ENCODE data around the gene MYH10.

The MYH10 gene

GRCh38 chr17:8658810-8659209 is 28.3 kb upstream of the MYH10 start:
- TF ChIP-seq BACH2 (CRISPR knock-in tag; IDR thresholded peaks at IDR 0.05; ENCODE audit: borderline replicate concordance), result no peak
- no peak for TF ChIP-seq SNAI2 (CRISPR knock-in tag; IDR thresholded peaks at IDR 0.05)
- TF ChIP-seq TSHZ2 (CRISPR knock-in tag; IDR thresholded peaks at IDR 0.05), result no peak
- no peak for TF ChIP-seq ZNF8 (CRISPR knock-in tag; IDR thresholded peaks at IDR 0.05)
- TF ChIP-seq TCF4 (CRISPR knock-in tag; IDR thresholded peaks at IDR 0.05; ENCODE audit: borderline replicate concordance), result no peak
- no peak for TF ChIP-seq GLIS3 (CRISPR knock-in tag; IDR thresholded peaks at IDR 0.05)
- TF ChIP-seq TOX (CRISPR knock-in tag; IDR thresholded peaks at IDR 0.05; ENCODE audit: borderline replicate concordance), result no peak
- no peak for TF ChIP-seq RARB (CRISPR knock-in tag; IDR thresholded peaks at IDR 0.05)
- no peak for TF ChIP-seq ZNF565 (CRISPR knock-in tag; conservative IDR thresholded peaks at IDR 0.05; ENCODE audit: low read depth)
- no peak for TF ChIP-seq ARNTL (CRISPR knock-in tag; IDR thresholded peaks at IDR 0.05; ENCODE audit: borderline replicate concordance, low read depth)
- no peak for TF ChIP-seq PPARA (CRISPR knock-in tag; IDR thresholded peaks at IDR 0.05; ENCODE audit: borderline replicate concordance)
- no peak for TF ChIP-seq OSR1 (CRISPR knock-in tag; IDR thresholded peaks at IDR 0.05)
- TF ChIP-seq PATZ1 (CRISPR knock-in tag; IDR thresholded peaks at IDR 0.05; ENCODE audit: borderline replicate concordance), result no peak
- no peak for TF ChIP-seq ZC3H10 (CRISPR knock-in tag; IDR thresholded peaks at IDR 0.05)
- no peak for ATAC-seq

DNA sequence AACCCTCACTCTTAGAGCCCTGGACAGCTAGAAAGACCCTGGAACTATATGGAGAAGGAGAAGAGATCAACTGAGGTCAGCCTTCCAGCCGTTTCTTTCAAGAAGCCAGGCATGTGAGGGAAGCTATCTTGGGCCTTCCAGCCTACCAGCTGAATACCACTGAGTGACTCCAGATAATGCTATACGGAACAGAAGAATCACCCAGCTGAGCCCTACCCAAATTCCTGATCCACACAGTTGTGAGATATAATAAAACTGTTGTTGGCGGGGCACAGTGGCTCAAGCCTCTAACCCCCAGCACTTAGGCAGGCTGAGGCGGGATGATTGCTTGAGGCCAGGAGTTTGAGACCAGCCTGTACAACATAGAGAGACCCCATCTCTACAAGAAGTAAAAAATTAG is 26.2 kb upstream of the MYH10 start:
- no peak for ATAC-seq
- TF ChIP-seq ZC3H10 (CRISPR knock-in tag; IDR thresholded peaks at IDR 0.05) (no peak), GLIS3 (CRISPR knock-in tag; IDR thresholded peaks at IDR 0.05) (no peak), SNAI2 (CRISPR knock-in tag; IDR thresholded peaks at IDR 0.05) (no peak), CREB5 (CRISPR knock-in tag; IDR thresholded peaks at IDR 0.05; ENCODE audit: low read depth) (no peak), POU6F1 (CRISPR knock-in tag; IDR thresholded peaks at IDR 0.05; ENCODE audit: borderline replicate concordance, low read depth) (no peak)

DNA sequence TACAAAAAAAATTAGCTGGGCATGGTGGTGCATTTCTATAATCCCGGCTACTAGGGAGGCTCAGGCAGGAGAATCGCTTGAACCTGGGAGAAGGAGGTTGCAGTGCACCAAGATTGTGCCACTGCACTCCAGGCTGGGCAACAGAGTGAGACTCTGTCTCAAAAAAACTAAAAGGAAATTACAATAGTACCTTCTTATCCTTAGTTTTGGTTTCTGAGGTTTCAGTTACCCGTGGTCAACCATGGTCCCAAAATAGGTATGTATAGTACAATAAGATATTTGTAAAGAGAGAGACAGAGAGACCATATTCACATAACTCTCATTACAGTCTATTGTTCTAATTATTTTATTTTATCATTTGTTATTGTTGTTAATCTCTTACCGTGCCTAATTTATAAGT is 24.3 kb upstream of the MYH10 start:
- no peak for ATAC-seq
- TF ChIP-seq RARB (CRISPR knock-in tag; IDR thresholded peaks at IDR 0.05) (no peak), ZFP30 (CRISPR knock-in tag; IDR thresholded peaks at IDR 0.05) (no peak), TOX (CRISPR knock-in tag; IDR thresholded peaks at IDR 0.05; ENCODE audit: borderline replicate concordance) (no peak), GLIS3 (CRISPR knock-in tag; IDR thresholded peaks at IDR 0.05) (no peak), SNAI2 (CRISPR knock-in tag; IDR thresholded peaks at IDR 0.05) (no peak), BACH2 (CRISPR knock-in tag; IDR thresholded peaks at IDR 0.05; ENCODE audit: borderline replicate concordance) (no peak), POU6F1 (CRISPR knock-in tag; IDR thresholded peaks at IDR 0.05; ENCODE audit: borderline replicate concordance, low read depth) (no peak), ZNF70 (CRISPR knock-in tag; IDR thresholded peaks at IDR 0.05) (no peak), ZNF565 (CRISPR knock-in tag; conservative IDR thresholded peaks at IDR 0.05; ENCODE audit: low read depth) (no peak), PPARA (CRISPR knock-in tag; IDR thresholded peaks at IDR 0.05; ENCODE audit: borderline replicate concordance) (no peak), CSRNP3 (CRISPR knock-in tag; IDR thresholded peaks at IDR 0.05) (no peak), ZNF8 (CRISPR knock-in tag; IDR thresholded peaks at IDR 0.05) (no peak), CREB5 (CRISPR knock-in tag; IDR thresholded peaks at IDR 0.05; ENCODE audit: low read depth) (no peak), ARNTL (CRISPR knock-in tag; IDR thresholded peaks at IDR 0.05; ENCODE audit: borderline replicate concordance, low read depth) (no peak), PATZ1 (CRISPR knock-in tag; IDR thresholded peaks at IDR 0.05; ENCODE audit: borderline replicate concordance) (no peak), OSR1 (CRISPR knock-in tag; IDR thresholded peaks at IDR 0.05) (no peak)
